ENCODE measurements around the gene TEC. TPM values are rescaled to one million over a fixed set of nuclear protein-coding genes. Genes with fewer than 3 reads are reported as not detected.

Gene TEC
- total and polyA plus RNA-seq, 9 of the 15 experiments (the other 6 are each of a cell fraction or from before 2014, with no cell fraction given): 5.3 to 14.7 (median 8.8) TPM

- TF ChIP-seq PHF8 (IDR thresholded peaks at IDR 0.05; ENCODE audit: borderline replicate concordance, low read length) (peak; percentile 81; the same call in 1 of the 2 replicates), ATF3 (IDR thresholded peaks at IDR 0.05) (no peak), ATF3 (CRISPR knock-in tag; conservative IDR thresholded peaks at IDR 0.05) (no peak), RUNX1 (IDR thresholded peaks at IDR 0.05; ENCODE audit: low read depth) (no peak), RAD21 (CRISPR knock-in tag; conservative IDR thresholded peaks at IDR 0.05 in 1 of 2, IDR thresholded peaks at IDR 0.05 in 1 of 2) (peak in 1 of 2 experiments; percentile 35; a peak in 2 of 4 replicates), POLR3G (IDR thresholded peaks at IDR 0.05; ENCODE audit: extremely low read depth, insufficient read length, insufficient replicate concordance) (no peak), CAMTA2 (CRISPR knock-in tag; conservative IDR thresholded peaks at IDR 0.05) (no peak), ZNF699 (CRISPR knock-in tag; IDR thresholded peaks at IDR 0.05; ENCODE audit: insufficient replicate concordance) (no peak), SIX5 (IDR thresholded peaks at IDR 0.05; ENCODE audit: borderline replicate concordance in 1 of 2, insufficient read depth in 1 of 2, low read depth in 1 of 2, low read length in 2 of 2) (no peak), ZNF316 (IDR thresholded peaks at IDR 0.05) (no peak), STAT5B (CRISPR knock-in tag; IDR thresholded peaks at IDR 0.05) (no peak), ZNF507 (tag; conservative IDR thresholded peaks at IDR 0.05) (no peak), TEAD1 (CRISPR knock-in tag; IDR thresholded peaks at IDR 0.05) (peak in 1 of 2 experiments; percentile 12; a peak in 1 of 4 replicates), CBFB (CRISPR knock-in tag; IDR thresholded peaks at IDR 0.05) (peak; percentile 23; the same call in 1 of the 2 replicates), HNRNPK (IDR thresholded peaks at IDR 0.05; ENCODE audit: low read depth, low read length, poor library complexity, severe bottlenecking) (no peak), MNT (conservative IDR thresholded peaks at IDR 0.05) (peak; percentile 36 to 40), RB1 (IDR thresholded peaks at IDR 0.05; ENCODE audit: low read depth) (peak; percentile 16; the same call in 1 of the 2 replicates), KAT8 (IDR thresholded peaks at IDR 0.05; ENCODE audit: low read depth) (no peak), LCOR (CRISPR knock-in tag; IDR thresholded peaks at IDR 0.05) (0 out of 2 replicates have a peak, but pooled peaks have one; percentile 14), ELK3 (CRISPR knock-in tag; IDR thresholded peaks at IDR 0.05) (no peak), SMC3 (conservative IDR thresholded peaks at IDR 0.05; ENCODE audit: insufficient read depth, low read depth, low read length) (0 out of 2 replicates have a peak, but pooled peaks have one; percentile 5), RBBP5 (IDR thresholded peaks at IDR 0.05; ENCODE audit: borderline replicate concordance, insufficient read depth, low read length, poor library complexity, severe bottlenecking) (no peak), RAD51 (IDR thresholded peaks at IDR 0.05; ENCODE audit: borderline replicate concordance, low read depth) (peak; percentile 53; the same call in 1 of the 2 replicates), MAZ (CRISPR knock-in tag; conservative IDR thresholded peaks at IDR 0.05 in 1 of 2, IDR thresholded peaks at IDR 0.05 in 1 of 2) (peak; percentile 14 to 45; a peak in 2 of 4 replicates), POLR2B (IDR thresholded peaks at IDR 0.05; ENCODE audit: low read depth, partially characterized antibody) (peak; percentile 71)
These were observed 354 bp upstream of the TEC start (continued) for GRCh38 chr4:48269861-48270522.

Measured in K562 (cell line).